G401 (cell line): ENCODE measurements around the gene INPP5J. TPM values are rescaled to one million over a fixed set of nuclear protein-coding genes. Genes with fewer than 3 reads are reported as not detected.
"Not testable (repeated sequence)": the region's sequence is repeated elsewhere in the genome, so short reads cannot be mapped to it uniquely, and the experiment has no call there.

Experiments
- DNase-seq: peaks from one replicate; pipeline ENCODE4 v3.0.0-alpha.2; 2015; ENCODE audit warnings: low spot score
- in situ Hi-C: cut with HindIII; loops from 2 replicates; pipeline ENCODE4 v1.10.0; 2016; ENCODE audit warnings: low sequenced_read_pairs, mixed read lengths
- total RNA-seq: library from RNA; depleted of rRNA; stranded (reverse); fragments of >200 nt; shearing (Covaris generic); gene quantifications from 2 replicates; pipeline ENCODE4 v1.2.3, GENCODE V29; 2014; rRNA removed

Gene INPP5J
- 0.74 and 3.0 TPM in 2 replicates for total RNA-seq

DNA sequence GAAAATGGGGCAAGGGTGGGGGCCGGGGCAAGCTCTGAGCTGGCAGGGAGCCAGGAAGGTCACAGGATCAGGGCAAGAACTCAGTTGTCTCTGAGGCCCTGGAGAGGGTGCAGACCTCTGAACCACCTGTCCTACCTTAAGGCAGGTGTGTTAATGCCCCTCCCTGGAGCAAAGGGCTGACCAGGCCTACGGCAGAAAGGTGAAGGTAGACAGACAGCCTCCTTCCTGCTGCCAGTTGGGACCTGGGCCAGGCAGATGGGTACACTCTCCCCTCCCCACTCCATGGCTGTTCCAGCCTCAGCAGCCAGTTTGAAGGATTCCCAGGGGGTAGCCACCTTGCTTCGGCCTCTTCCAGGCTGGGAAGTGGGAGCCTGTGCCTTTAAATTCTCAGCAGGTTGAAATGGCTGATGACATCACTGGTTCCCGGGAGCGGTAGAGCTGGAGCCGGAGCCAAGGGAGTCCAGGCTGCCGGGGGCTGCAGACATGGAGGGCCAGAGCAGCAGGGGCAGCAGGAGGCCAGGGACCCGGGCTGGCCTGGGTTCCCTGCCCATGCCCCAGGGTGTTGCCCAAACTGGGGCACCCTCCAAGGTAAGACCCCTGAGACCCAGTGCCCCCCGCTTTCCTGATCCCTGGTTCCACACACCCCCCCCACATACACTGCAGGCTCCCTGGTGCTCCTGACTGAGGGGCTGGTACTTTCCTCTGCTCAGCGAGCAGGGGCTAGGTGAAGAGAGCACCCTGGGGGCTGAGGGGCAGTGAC, at the start of gene INPP5J:
Gene INPP5J, plus strand, starts transcription at position 435 of the 760 bp plus-strand sequence. Its CDS starts 49 bp downstream, at position 484.
- DNase-seq, result peak; percentile 93
- in situ Hi-C loops, result no loop called here

GRCh38 chr22:31073125-31073524, 49.6 kb upstream of the INPP5J start:
- in situ Hi-C loops, DNase-seq: not testable (repeated sequence)

DNA sequence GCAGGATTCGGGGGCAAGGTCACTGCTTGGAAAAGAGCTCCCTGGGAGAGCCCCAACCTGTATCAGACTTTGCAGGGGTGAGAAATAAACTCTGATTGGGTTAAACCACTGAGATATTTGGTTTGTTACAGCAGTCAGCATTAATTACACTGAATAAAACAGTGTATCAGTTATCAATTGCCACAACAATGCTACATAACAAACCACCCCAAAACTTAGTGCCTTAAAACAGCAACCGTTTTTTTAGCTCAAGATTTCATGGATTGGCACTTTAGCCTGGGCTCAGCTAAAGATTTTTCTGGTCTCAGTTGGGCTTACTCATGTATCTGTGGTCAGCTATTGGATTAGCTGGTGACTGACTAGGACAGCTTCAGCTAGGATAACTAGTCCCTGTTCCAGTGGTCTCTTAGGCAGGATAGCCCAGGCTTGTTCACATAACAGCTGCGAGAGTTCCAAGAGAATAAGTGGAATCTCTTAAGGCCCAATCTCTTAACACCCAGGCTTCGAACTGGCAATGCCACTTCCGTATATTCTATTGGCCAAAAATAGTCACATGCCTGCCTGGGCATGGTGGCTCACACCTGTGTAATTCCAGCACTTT, 49.1 kb upstream of the INPP5J start:
- in situ Hi-C loops, result not testable (repeated sequence)

DNA sequence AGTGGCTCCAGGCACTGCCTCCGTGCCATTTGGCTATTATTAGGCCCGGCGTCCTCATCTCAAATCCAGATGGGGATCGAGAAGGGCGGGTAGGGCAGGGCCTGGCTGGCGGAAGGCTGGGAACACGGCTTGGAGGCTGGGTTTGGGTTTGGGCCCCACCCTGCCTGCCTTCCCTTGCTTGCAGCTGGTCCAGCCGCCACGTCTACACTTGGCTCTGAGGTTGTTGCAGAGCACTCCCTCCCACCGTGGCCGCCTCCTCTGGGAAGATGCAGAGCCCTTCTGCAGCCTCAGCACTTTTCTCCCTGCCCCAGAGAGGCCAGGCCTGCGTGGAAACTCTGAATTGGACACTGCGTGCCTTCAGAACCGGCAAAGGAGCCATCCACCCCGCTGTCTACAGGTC, 46.8 kb upstream of the INPP5J start:
- no peak for DNase-seq
- in situ Hi-C loops, result no loop called here

More for the DNA sequence above, 49.1 kb upstream of the INPP5J start:
- DNase-seq, result not testable (repeated sequence)

- DNase-seq, result no peak
- in situ Hi-C loops, result no loop called here
These were observed 45.1 kb upstream of the INPP5J start for GRCh38 chr22:31077681-31078080.

DNA sequence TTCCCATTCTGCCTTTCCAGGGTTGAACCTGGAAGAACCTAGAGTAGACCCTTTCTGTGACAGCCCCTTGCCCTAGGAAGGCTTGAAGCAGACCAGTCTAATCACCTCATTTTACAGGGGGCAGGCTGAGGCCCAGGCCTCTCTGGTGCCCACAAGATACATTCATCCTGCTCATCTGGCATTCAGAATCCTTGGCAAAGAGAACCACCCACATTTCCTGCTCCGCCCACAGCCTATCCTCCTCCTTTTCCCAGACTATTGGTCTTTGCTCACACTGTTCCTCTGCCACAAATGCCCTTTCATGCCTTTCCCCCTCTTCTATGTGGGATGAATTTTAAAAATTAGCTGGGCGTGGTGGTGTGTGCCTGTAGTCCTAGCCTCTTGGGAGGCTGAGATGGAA, 44.4 kb upstream of the INPP5J start:
- in situ Hi-C loops, DNase-seq: not testable (repeated sequence)

- in situ Hi-C loops, result no loop called here
- DNase-seq, result no peak
These were observed 43.6 kb upstream of the INPP5J start for GRCh38 chr22:31079095-31079642.

DNA sequence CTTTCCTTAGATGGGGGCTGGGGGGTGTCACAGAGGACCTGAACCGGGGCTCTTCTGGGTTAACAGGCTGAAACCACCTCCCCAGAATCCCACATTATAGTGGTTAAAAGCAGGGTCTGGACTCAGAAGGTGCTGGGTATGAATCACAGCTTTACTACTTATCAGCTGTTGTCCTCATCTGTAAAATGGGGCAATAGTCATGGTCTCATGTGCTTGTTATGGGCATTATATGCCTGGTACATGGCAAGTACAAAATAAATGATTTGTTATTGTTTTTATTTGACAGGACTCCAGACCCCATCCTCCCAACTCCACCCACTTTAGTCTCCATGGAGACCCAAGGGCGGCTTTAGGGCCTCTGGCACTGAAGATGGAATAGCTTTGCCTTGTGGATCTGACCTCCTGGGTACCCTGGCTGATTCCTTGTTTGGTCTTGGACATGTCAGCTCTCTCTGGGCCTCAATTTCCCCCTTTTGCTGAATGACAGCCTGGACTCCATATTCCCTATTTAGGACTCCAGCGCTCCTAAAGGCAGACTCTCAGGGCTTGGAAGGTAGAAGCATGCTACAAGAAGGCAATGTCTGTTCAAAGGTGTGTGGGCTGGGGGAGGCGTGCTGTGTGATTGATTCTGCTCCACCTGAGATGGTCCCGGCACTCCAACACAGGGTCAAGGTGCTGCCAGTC, 42.5 kb upstream of the INPP5J start:
- no peak for DNase-seq
- in situ Hi-C loops, result no loop called here

GRCh38 chr22:31080848-31081649, 41.7 kb upstream of the INPP5J start, which contains the start of gene SMTN:
TSS of gene SMTN (plus strand) at chr22:31081318. CDS start at chr22:31083259, 1,941 bp downstream.
- in situ Hi-C loops, result no loop called here
- peak; percentile 68 for DNase-seq

- in situ Hi-C loops, result no loop called here
- DNase-seq, result no peak
These were observed 40.7 kb upstream of the INPP5J start for GRCh38 chr22:31081963-31082605.

DNA sequence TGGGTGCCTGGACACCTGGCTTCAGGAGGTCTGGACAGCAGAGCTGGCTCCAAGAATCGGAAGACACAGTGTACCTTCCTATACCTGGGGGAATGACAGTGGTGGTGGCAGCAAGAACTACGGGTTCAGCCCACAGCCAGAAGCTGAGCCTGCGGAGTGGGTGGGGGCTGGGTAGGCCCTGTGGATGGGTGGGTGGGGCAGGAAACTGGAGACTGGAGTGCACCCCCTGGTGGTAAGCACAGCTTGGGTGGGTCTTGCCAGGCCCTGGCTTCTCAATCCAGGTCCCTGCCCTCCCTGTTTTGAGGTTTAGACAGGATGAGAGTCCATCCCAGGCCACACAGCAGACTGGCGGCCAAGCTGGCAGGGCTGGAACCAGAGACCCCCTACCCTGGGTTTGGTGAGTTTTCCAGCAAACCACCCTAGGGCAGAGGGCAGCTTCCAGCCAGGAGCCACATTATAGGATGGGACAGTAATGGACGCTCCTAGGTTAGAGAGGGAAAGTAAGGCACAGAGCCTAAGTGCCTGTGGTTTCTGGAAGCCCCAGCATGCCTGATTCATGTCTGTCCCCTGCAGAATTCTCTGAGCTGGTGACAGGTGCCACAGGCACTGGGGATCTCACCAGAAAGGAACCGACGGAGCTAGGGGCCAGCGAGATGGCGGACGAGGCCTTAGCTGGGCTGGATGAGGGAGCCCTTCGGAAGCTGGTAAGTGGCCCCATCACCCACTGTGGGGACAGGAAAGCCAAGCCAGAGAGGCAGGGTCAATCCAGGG, 40.0 kb upstream of the INPP5J start:
- DNase-seq, result peak; percentile 28
- in situ Hi-C loops, result no loop called here

DNA sequence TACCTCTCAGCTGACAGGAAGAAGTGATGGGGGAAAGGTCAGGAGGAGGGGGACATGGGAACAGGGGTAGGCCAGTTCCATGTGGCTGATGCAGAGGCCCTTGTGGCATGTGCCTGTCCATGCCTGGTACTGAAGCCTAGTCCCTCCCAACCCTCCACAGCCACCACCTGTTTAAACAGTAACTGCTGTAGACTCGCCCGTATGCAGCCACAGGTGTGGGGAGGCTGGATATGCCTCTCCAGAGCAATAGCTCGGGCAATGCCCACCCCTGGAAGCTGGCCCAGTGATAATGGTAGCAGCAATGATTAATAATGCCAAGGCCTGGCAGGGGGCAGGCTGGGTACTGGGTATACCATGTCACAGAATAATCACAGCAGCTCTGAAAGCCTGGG, 39.4 kb upstream of the INPP5J start:
- DNase-seq, result no peak
- in situ Hi-C loops, result no loop called here

GRCh38 chr22:31083923-31084810, 38.6 kb upstream of the INPP5J start:
- DNase-seq, result no peak
- in situ Hi-C loops, result no loop called here

GRCh38 chr22:31084811-31085492, 37.8 kb upstream of the INPP5J start:
- DNase-seq, result peak; percentile 45
- in situ Hi-C loops, result no loop called here

- in situ Hi-C loops, result no loop called here
- no peak for DNase-seq
These were observed 37.3 kb upstream of the INPP5J start for GRCh38 chr22:31085493-31085824.

DNA sequence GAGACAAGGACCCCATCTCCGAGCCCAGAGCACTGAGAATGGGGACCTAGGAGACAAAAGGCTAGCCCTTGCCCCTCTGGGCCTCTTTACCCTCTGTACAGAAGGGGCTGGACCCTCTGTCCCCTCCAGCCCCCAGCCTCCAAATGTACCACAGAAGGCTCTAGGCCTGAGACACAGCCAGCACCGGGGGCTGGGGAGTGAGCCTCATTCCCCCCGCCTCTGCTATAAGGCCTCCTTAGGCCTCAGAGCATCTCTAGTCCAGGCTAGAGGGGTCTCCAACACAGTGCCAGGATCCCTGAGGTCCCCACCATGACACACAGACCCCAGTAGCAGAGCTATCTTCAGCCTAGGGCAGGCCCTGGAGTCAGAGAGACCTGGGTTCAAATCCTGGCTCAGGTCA, 36.8 kb upstream of the INPP5J start:
- DNase-seq, result no peak
- in situ Hi-C loops, result no loop called here
